ENCODE measurements around the gene PPP1R15A. TPM values are rescaled to one million over a fixed set of nuclear protein-coding genes. Genes with fewer than 3 reads are reported as not detected.

The PPP1R15A gene
- total and polyA plus RNA-seq, 10 donors: 18.5 to 74.2 (median 46.7) TPM

GRCh38 chr19:48858984-48859710, 13.1 kb upstream of the PPP1R15A start:
- Histone ChIP-seq H3K4me3 (peak overlapping the region in 7 of 8 donors; percentile 3 to 61 (median 28)), H3K36me3 (no peaks in the 10 kb centered on the region), H3K27ac (peak overlapping the region in 5 of 8 donors; percentile 27 to 47 (median 46)), H3K4me1 (peaks cover 0 to 10% (median 5%) of the 10 kb centered on the region in 6 donors), H3K9me3 (no peaks in the 10 kb centered on the region), H3K27me3 (replicated peaks in 1 of 7) (no peaks in the 10 kb centered on the region)
- intact Hi-C loops (cut with DNase I; ENCODE audit: low total_unique reads): no loop called here
- DNase-seq: peak; percentile 93
- TF ChIP-seq POLR2AphosphoS5 (IDR thresholded peaks at IDR 0.05) (peak; percentile 9 to 53 (median 27)), POLR2A (IDR thresholded peaks at IDR 0.05) (no peak), CTCF (IDR thresholded peaks at IDR 0.05 in 8 of 11, conservative IDR thresholded peaks at IDR 0.05 in 3 of 11) (no peak)
- WGBS, 5 donors: 32 to 51% (median 34%) methylated on average over 29 to 34 of the region's 34 CpGs

GRCh38 chr19:48859711-48860572, 12.3 kb upstream of the PPP1R15A start:
- no peak for DNase-seq
- WGBS, 5 donors: 70 to 84% (median 73%) methylated on average over 28 to 30 of the region's 30 CpGs
- H3K27me3 ChIP-seq (replicated peaks in 1 of 7): no peaks in the 10 kb centered on the region
- TF ChIP-seq CTCF (IDR thresholded peaks at IDR 0.05 in 8 of 11, conservative IDR thresholded peaks at IDR 0.05 in 3 of 11): no peak
- TF ChIP-seq POLR2A (IDR thresholded peaks at IDR 0.05): no peak
- no peak for TF ChIP-seq POLR2AphosphoS5 (IDR thresholded peaks at IDR 0.05)
- no peaks in the 10 kb centered on the region for H3K9me3 ChIP-seq
- intact Hi-C loops (cut with DNase I; ENCODE audit: low total_unique reads): no loop called here
- H3K27ac ChIP-seq: peak overlapping the region in 3 of 8 donors; percentile 46 to 47 (median 46)
- peak overlapping the region in 5 of 8 donors; percentile 4 to 61 (median 31) for H3K4me3 ChIP-seq
- H3K36me3 ChIP-seq: no peaks in the 10 kb centered on the region
- peaks cover 0 to 10% (median 5%) of the 10 kb centered on the region in 6 donors for H3K4me1 ChIP-seq

GRCh38 chr19:48861313-48861712, 10.9 kb upstream of the PPP1R15A start:
- intact Hi-C loops (cut with DNase I; ENCODE audit: low total_unique reads): no loop called here
- Histone ChIP-seq H3K36me3 (no peaks in the 10 kb centered on the region), H3K4me3 (no peak overlapping the region), H3K9me3 (no peaks in the 10 kb centered on the region), H3K4me1 (peaks cover 0 to 11% (median 5%) of the 10 kb centered on the region in 6 donors), H3K27ac (no peak overlapping the region), H3K27me3 (replicated peaks in 1 of 7) (peaks cover 0 to 3% (median 0%) of the 10 kb centered on the region in 7 donors)
- no peak for TF ChIP-seq CTCF (IDR thresholded peaks at IDR 0.05 in 8 of 11, conservative IDR thresholded peaks at IDR 0.05 in 3 of 11)
- no peak for TF ChIP-seq POLR2AphosphoS5 (IDR thresholded peaks at IDR 0.05)
- TF ChIP-seq POLR2A (IDR thresholded peaks at IDR 0.05): no peak
- no peak for DNase-seq
- 88 to 93% (median 90%) methylated on average over 18 of the region's 18 CpGs for WGBS, 5 donors

GRCh38 chr19:48862827-48863226, 9.4 kb upstream of the PPP1R15A start:
- TF ChIP-seq CTCF (IDR thresholded peaks at IDR 0.05 in 8 of 11, conservative IDR thresholded peaks at IDR 0.05 in 3 of 11): no peak
- TF ChIP-seq POLR2AphosphoS5 (IDR thresholded peaks at IDR 0.05): no peak
- TF ChIP-seq POLR2A (IDR thresholded peaks at IDR 0.05): no peak
- no peak overlapping the region for H3K4me3 ChIP-seq
- 77 to 90% (median 81%) methylated on average over 7 of the region's 7 CpGs for WGBS, 5 donors
- intact Hi-C loops (cut with DNase I; ENCODE audit: low total_unique reads): no loop called here
- no peak for DNase-seq
- H3K27ac ChIP-seq: no peak overlapping the region
- peaks cover 0 to 15% (median 0%) of the 10 kb centered on the region in 7 donors for H3K27me3 ChIP-seq (replicated peaks in 1 of 7)
- H3K36me3 ChIP-seq: no peaks in the 10 kb centered on the region
- H3K4me1 ChIP-seq: peaks cover 0 to 27% (median 5%) of the 10 kb centered on the region in 6 donors
- no peaks in the 10 kb centered on the region for H3K9me3 ChIP-seq
